CD4-positive, alpha-beta memory T cell (primary cell): ENCODE data around the gene SYNGR4. TPM values are rescaled to one million over a fixed set of nuclear protein-coding genes. Genes with fewer than 3 reads are reported as not detected.
"Not testable (repeated sequence)": the region's sequence is repeated elsewhere in the genome, so short reads cannot be mapped to it uniquely, and the experiment has no call there.

Source experiments
- CTCF ChIA-PET: fragments of 350-600 bp; sonication (Branson Sonifier 250); formaldehyde crosslinking; loops from one replicate; lab custom pipeline; 2021; ENCODE audit warnings: inconsistent platforms; ENCODE audit not compliant: partially characterized antibody; lab: Charles Lee
- POLR2A ChIA-PET: fragments of 350-600 bp; sonication (Branson Sonifier 250); formaldehyde crosslinking; loops from one replicate; lab custom pipeline; 2021; ENCODE audit not compliant: partially characterized antibody; lab: Charles Lee
- DNase-seq, 5 donors: peaks; one replicate each; pipeline versions ENCODE4 v3.0.0 to v3.0.0-alpha.2; 2020 to 2022; ENCODE audit warnings: mixed read lengths in 1 of 5
- H3K27ac ChIP-seq: one replicate; pipeline ENCODE4 v1.7.0; 2013; ENCODE audit warnings: low read depth, low read length
- H3K27me3 ChIP-seq: 2 replicates; pipeline ENCODE4 v1.7.0; 2013; ENCODE audit warnings: mild to moderate bottlenecking, low read length, moderate library complexity; ENCODE audit not compliant: insufficient read depth
- H3K36me3 ChIP-seq: 2 replicates; pipeline ENCODE4 v1.7.0; 2013; ENCODE audit warnings: mild to moderate bottlenecking, low read length, moderate library complexity; ENCODE audit not compliant: insufficient read depth
- H3K4me1 ChIP-seq: 2 replicates; pipeline ENCODE4 v1.7.0; 2013; ENCODE audit warnings: mild to moderate bottlenecking, low read length, moderate library complexity; ENCODE audit not compliant: insufficient read depth
- H3K4me3 ChIP-seq, 2 donors: one replicate each; pipeline ENCODE4 v1.7.0; 2013; ENCODE audit warnings: low read length in 2 of 2, mild to moderate bottlenecking in 1 of 2
- H3K9me3 ChIP-seq, 2 donors: one replicate each; pipeline ENCODE4 v1.7.0; 2013; ENCODE audit warnings: low read length in 2 of 2, control low read depth in 1 of 2; ENCODE audit not compliant: control insufficient read depth in 1 of 2
- H3K27ac Mint-ChIP-seq, 7 donors: one replicate each; pipeline ENCODE4 v1.8.0; 2020 to 2021; ENCODE audit warnings: mixed read lengths in 7 of 7, mild to moderate bottlenecking in 6 of 7, inconsistent platforms in 3 of 7, moderate library complexity in 3 of 7
- H3K27me3 Mint-ChIP-seq, 2 donors: one replicate each; pipeline ENCODE4 v1.8.0; 2020 to 2021; ENCODE audit warnings: mixed read lengths in 2 of 2
- H3K36me3 Mint-ChIP-seq, 2 donors: one replicate each; pipeline ENCODE4 v1.8.0; 2020 to 2021; ENCODE audit warnings: mixed read lengths in 2 of 2, inconsistent platforms in 1 of 2, mild to moderate bottlenecking in 1 of 2
- H3K4me1 Mint-ChIP-seq, 4 donors: one replicate each; pipeline ENCODE4 v1.8.0; 2020 to 2021; ENCODE audit warnings: mixed read lengths in 4 of 4, mild to moderate bottlenecking in 1 of 4
- H3K4me3 Mint-ChIP-seq, 8 donors: one replicate each; pipeline ENCODE4 v1.8.0; 2020 to 2021; ENCODE audit warnings: mixed read lengths in 8 of 8, mild to moderate bottlenecking in 7 of 8, moderate library complexity in 6 of 8, inconsistent platforms in 3 of 8
- H3K9me3 Mint-ChIP-seq, 8 donors: one replicate each; pipeline ENCODE4 v1.8.0; 2020 to 2021; ENCODE audit warnings: mixed read lengths in 8 of 8, mild to moderate bottlenecking in 5 of 8, inconsistent platforms in 3 of 8, moderate library complexity in 1 of 8
- intact Hi-C: fragments of 100-400 bp; cut with micrococcal nuclease; formaldehyde crosslinking; loops from one replicate; pipeline ENCODE4 v1.15.1; 2023
- polyA plus RNA-seq, 2 donors: library from polyadenylated mRNA; unstranded; fragments of 300-500 nt; fragmentation: Illumina TruSeq; gene quantifications; one replicate each; pipeline ENCODE4 v1.2.3, GENCODE V29; 2021
- total RNA-seq, 2 experiments: library from RNA; stranded (reverse); gene quantifications; one replicate each; pipeline ENCODE4 v1.2.3, GENCODE V29; 2021

The SYNGR4 gene
- total RNA-seq, result not detected
- not detected for polyA plus RNA-seq

GRCh38 chr19:48363810-48364597 is at the start of gene SYNGR4, which contains the start of gene TMEM143:
Gene SYNGR4, plus strand, starts transcription at chr19:48364367. Its CDS starts 1,476 bp downstream, at chr19:48365843.
Gene TMEM143, minus strand, starts transcription at chr19:48363940. Its CDS starts 20 bp downstream, at chr19:48363920.
- H3K36me3 ChIP-seq, result no peaks in the 10 kb centered on the region
- CTCF ChIA-PET, result interaction anchor here (0.5 to 2.4 kb wide), 15 partner anchors 10 to 607 kb away, joined by 3 to 21 read pairs (median 3); partner anchors contain the start of genes EMP3 and KDELR1
- Mint-ChIP-seq H3K27me3 (no peaks in the 10 kb centered on the region), H3K27ac (peak within 1 kb of the TSS; percentile 87 to 98 (median 92)), H3K9me3 (no peaks in the 10 kb centered on the region), H3K4me1 (peaks cover 4 to 14% (median 5%) of the 10 kb centered on the region in 4 donors), H3K36me3 (peaks cover 5 to 7% of the 10 kb centered on the region in 2 donors), H3K4me3 (peak within 1 kb of the TSS; percentile 87 to 96 (median 94))
- H3K4me3 ChIP-seq, result peak within 1 kb of the TSS; percentile 93 to 94
- H3K27me3 ChIP-seq, result no peaks in the 10 kb centered on the region
- peak within 1 kb of the TSS; percentile 88 for H3K27ac ChIP-seq
- H3K4me1 ChIP-seq, result peaks cover 17% of the 10 kb centered on the region
- POLR2A ChIA-PET, result interaction anchor here (0.8 to 3.4 kb wide), 32 partner anchors 9 to 1486 kb away, joined by 3 to 65 read pairs (median 4); partner anchors contain the start of genes CA11, CARD8, DBP and EMP3
- DNase-seq, result peak; percentile 98 to 99 (median 99)
- intact Hi-C loops, result loop anchor here (1.0 to 10.0 kb wide), 10 partner anchors 27 to 1509 kb away; partner anchors contain the start of genes AP2S1, CYTH2, DBP and GRWD1
- H3K9me3 ChIP-seq, result no peaks in the 10 kb centered on the region

GRCh38 chr19:48315712-48316111 is 48.5 kb upstream of the SYNGR4 start:
- Mint-ChIP-seq H3K27me3 (no peaks in the 10 kb centered on the region), H3K27ac (no peak overlapping the region), H3K4me1 (peaks cover 5 to 11% (median 8%) of the 10 kb centered on the region in 4 donors), H3K9me3 (no peaks in the 10 kb centered on the region), H3K4me3 (no peak overlapping the region), H3K36me3 (no peaks in the 10 kb centered on the region)
- ChIA-PET CTCF (interaction anchor here (9.1 kb wide), 1 partner anchor 17 kb away, joined by 278 read pairs; no protein-coding TSS in a partner anchor), POLR2A (no interaction called here)
- DNase-seq, result no peak
- Histone ChIP-seq H3K9me3 (no peaks in the 10 kb centered on the region), H3K4me1 (peaks cover 10% of the 10 kb centered on the region), H3K27ac (no peak overlapping the region), H3K36me3 (no peaks in the 10 kb centered on the region), H3K4me3 (no peak overlapping the region), H3K27me3 (no peaks in the 10 kb centered on the region)
- intact Hi-C loops, result no loop called here

GRCh38 chr19:48317708-48317960 is 46.5 kb upstream of the SYNGR4 start:
- DNase-seq, H3K4me3 ChIP-seq, H3K9me3 ChIP-seq, H3K27me3 Mint-ChIP-seq, H3K27ac ChIP-seq, H3K27me3 ChIP-seq, H3K9me3 Mint-ChIP-seq, H3K4me3 Mint-ChIP-seq, intact Hi-C loops, H3K36me3 Mint-ChIP-seq, H3K36me3 ChIP-seq: not testable (repeated sequence)
- H3K4me1 Mint-ChIP-seq, result peaks cover 11 to 30% (median 20%) of the 10 kb centered on the region in 4 donors
- peaks cover 24% of the 10 kb centered on the region for H3K4me1 ChIP-seq
- peak overlapping the region in 1 of 7 donors; percentile 46 for H3K27ac Mint-ChIP-seq
- POLR2A ChIA-PET, result interaction anchor here (1.2 to 8.7 kb wide), 2 partner anchors 16 to 114 kb away, joined by 3 to 516 read pairs; no protein-coding TSS in a partner anchor
- CTCF ChIA-PET, result interaction anchor here (1.0 to 9.1 kb wide), 3 partner anchors 15 to 51 kb away, joined by 4 to 278 read pairs (median 6); no protein-coding TSS in a partner anchor

- H3K4me1 ChIP-seq, result peaks cover 32% of the 10 kb centered on the region
- H3K27me3 ChIP-seq, result no peaks in the 10 kb centered on the region
- intact Hi-C loops, result no loop called here
- no peak overlapping the region for H3K27ac ChIP-seq
- no peak overlapping the region for H3K4me3 ChIP-seq
- ChIA-PET POLR2A (interaction anchor here (0.6 to 8.7 kb wide), 3 partner anchors 15 to 115 kb away, joined by 3 to 516 read pairs (median 3); partner anchors contain the start of genes SYNGR4 and TMEM143), CTCF (interaction anchor here (0.5 to 9.1 kb wide), 6 partner anchors 14 to 266 kb away, joined by 3 to 278 read pairs (median 5); no protein-coding TSS in a partner anchor)
- H3K9me3 Mint-ChIP-seq, result no peaks in the 10 kb centered on the region
- peaks cover 0 to 3% of the 10 kb centered on the region in 2 donors for H3K36me3 Mint-ChIP-seq
- no peak for DNase-seq
- no peaks in the 10 kb centered on the region for H3K36me3 ChIP-seq
- no peaks in the 10 kb centered on the region for H3K9me3 ChIP-seq
- no peaks in the 10 kb centered on the region for H3K27me3 Mint-ChIP-seq
- H3K4me1 Mint-ChIP-seq, result peaks cover 16 to 38% (median 26%) of the 10 kb centered on the region in 4 donors
- H3K4me3 Mint-ChIP-seq, result no peak overlapping the region
- H3K27ac Mint-ChIP-seq, result no peak overlapping the region
Measured at GRCh38 chr19:48318286-48318987, 45.7 kb upstream of the SYNGR4 start.

GRCh38 chr19:48319647-48320541 is 44.3 kb upstream of the SYNGR4 start:
- no peaks in the 10 kb centered on the region for H3K27me3 ChIP-seq
- peak overlapping the region in 6 of 8 donors; percentile 91 to 94 (median 91) for H3K4me3 Mint-ChIP-seq
- ChIA-PET POLR2A (interaction anchor here (0.6 to 8.7 kb wide), 5 partner anchors 14 to 173 kb away, joined by 3 to 516 read pairs (median 3); partner anchors contain the start of genes CARD8, GRWD1, SYNGR4 and TMEM143), CTCF (interaction anchor here (0.7 to 9.1 kb wide), 6 partner anchors 12 to 264 kb away, joined by 3 to 278 read pairs (median 4); partner anchors contain the start of genes SYNGR4 and TMEM143)
- no peaks in the 10 kb centered on the region for H3K9me3 Mint-ChIP-seq
- no peaks in the 10 kb centered on the region for H3K9me3 ChIP-seq
- H3K27me3 Mint-ChIP-seq, result no peaks in the 10 kb centered on the region
- H3K27ac ChIP-seq, result peak overlapping the region; percentile 100
- H3K4me3 ChIP-seq, result no peak overlapping the region
- peaks cover 46% of the 10 kb centered on the region for H3K4me1 ChIP-seq
- peaks cover 0 to 3% of the 10 kb centered on the region in 2 donors for H3K36me3 Mint-ChIP-seq
- H3K36me3 ChIP-seq, result no peaks in the 10 kb centered on the region
- intact Hi-C loops, result loop anchor here (2.0 to 5.0 kb wide), 5 partner anchors 63 to 1547 kb away; partner anchors contain the start of genes CARD8, GRWD1, PNKP and RRAS
- H3K4me1 Mint-ChIP-seq, result peaks cover 25 to 52% (median 37%) of the 10 kb centered on the region in 4 donors
- peak overlapping the region; percentile 10 to 100 (median 99) for H3K27ac Mint-ChIP-seq
- peak; percentile 63 to 77 (median 72) for DNase-seq

GRCh38 chr19:48321372-48321621 is 42.9 kb upstream of the SYNGR4 start:
- Mint-ChIP-seq H3K27ac (peak overlapping the region; percentile 98 to 100 (median 99)), H3K4me3 (peak overlapping the region; percentile 91 to 95 (median 92)), H3K4me1 (peaks cover 30 to 66% (median 45%) of the 10 kb centered on the region in 4 donors), H3K36me3 (peaks cover 0 to 13% of the 10 kb centered on the region in 2 donors), H3K9me3 (no peaks in the 10 kb centered on the region), H3K27me3 (no peaks in the 10 kb centered on the region)
- Histone ChIP-seq H3K4me3 (peak overlapping the region; percentile 65 to 87), H3K4me1 (peaks cover 49% of the 10 kb centered on the region), H3K27ac (peak overlapping the region; percentile 100), H3K27me3 (no peaks in the 10 kb centered on the region), H3K36me3 (no peaks in the 10 kb centered on the region), H3K9me3 (no peaks in the 10 kb centered on the region)
- intact Hi-C loops, result loop anchor here (1.0 to 5.0 kb wide), 8 partner anchors 12 to 1546 kb away; partner anchors contain the start of genes CARD8, GRWD1, KDELR1 and PNKP
- ChIA-PET CTCF (interaction anchor here (1.2 to 9.1 kb wide), 5 partner anchors 11 to 70 kb away, joined by 5 to 278 read pairs (median 8); partner anchors contain the start of genes KDELR1, SYNGR4 and TMEM143), POLR2A (interaction anchor here (0.5 to 8.7 kb wide), 18 partner anchors 12 to 1048 kb away, joined by 3 to 516 read pairs (median 4); partner anchors contain the start of genes CA11, CARD8, KDELR1 and PPP1R15A)
- peak; percentile 90 to 98 (median 93) for DNase-seq
